Stimulated activated CD4-positive, alpha-beta T cell treated with anti-CD3 and anti-CD28 coated beads, Interleukin-4, amount 100 ng/mL, for 48 hours (primary cell): ENCODE data around the gene KIF16B.

Source experiments
- DNase-seq, 2 donors: peaks; one replicate each; pipeline ENCODE4 v3.0.0-alpha.2; 2020; ENCODE audit warnings: low read depth in 2 of 2

The KIF16B gene

GRCh38 chr20:16299897-16300296 lies 273.4 kb downstream of the KIF16B start:
- no peak for DNase-seq

- DNase-seq = no peak
Observed at GRCh38 chr20:16296931-16297330, 276.3 kb downstream of the KIF16B start.

- no peak for DNase-seq
Observed at GRCh38 chr20:16295534-16295933, 277.7 kb downstream of the KIF16B start.

GRCh38 chr20:16293590-16293989 lies 279.7 kb downstream of the KIF16B start:
- no peak for DNase-seq

GRCh38 chr20:16292226-16292880 lies 280.9 kb downstream of the KIF16B start:
- no peak for DNase-seq

GRCh38 chr20:16290358-16290757 lies 282.9 kb downstream of the KIF16B start:
- no peak for DNase-seq

- no peak for DNase-seq
Observed at GRCh38 chr20:16287776-16288175, 285.5 kb downstream of the KIF16B start.

- DNase-seq = no peak
Observed at GRCh38 chr20:16286601-16287000, 286.6 kb downstream of the KIF16B start.

GRCh38 chr20:16284385-16285100 lies 288.7 kb downstream of the KIF16B start:
- no peak for DNase-seq

GRCh38 chr20:16283978-16284377 lies 289.3 kb downstream of the KIF16B start:
- DNase-seq = no peak

- DNase-seq = no peak
Observed at GRCh38 chr20:16283307-16283706, 289.9 kb downstream of the KIF16B start.

GRCh38 chr20:16280219-16280618 lies 293.0 kb downstream of the KIF16B start:
- DNase-seq = no peak

- no peak for DNase-seq
Observed at GRCh38 chr20:16279320-16279719, 293.9 kb downstream of the KIF16B start.

- DNase-seq = no peak
Observed at GRCh38 chr20:16273812-16274555, 299.3 kb downstream of the KIF16B start.

GRCh38 chr20:16272780-16273360 lies 300.4 kb downstream of the KIF16B start:
- DNase-seq = no peak

GRCh38 chr20:16271450-16271849 lies 301.8 kb downstream of the KIF16B start:
- DNase-seq = no peak

GRCh38 chr20:16270989-16271388 lies 302.3 kb downstream of the KIF16B start:
- no peak for DNase-seq

- DNase-seq = no peak
Observed at GRCh38 chr20:16270314-16270931, 302.8 kb downstream of the KIF16B start.

- no peak for DNase-seq
Observed at GRCh38 chr20:16267526-16267925, 305.7 kb downstream of the KIF16B start.

GRCh38 chr20:16265334-16265733 lies 307.9 kb downstream of the KIF16B start:
- no peak for DNase-seq

- DNase-seq = no peak
Observed at GRCh38 chr20:16263582-16263981, 309.7 kb downstream of the KIF16B start.

GRCh38 chr20:16262594-16262993 lies 310.7 kb downstream of the KIF16B start:
- no peak for DNase-seq
